GM21529 (cell line): ENCODE results near the gene SRP54.
A peak's percentile ranks its signal among the peaks of the same experiment; 100 is the strongest.
"Not testable (repeated sequence)": the region's sequence is repeated elsewhere in the genome, so short reads cannot be mapped to it uniquely, and the experiment has no call there.

Experiments
- ATAC-seq: cut with Tn5 transposase; IDR thresholded peaks from one replicate; pipeline ENCODE4 v1.9.1; 2021; ENCODE audit not compliant: unreplicated experiment

SRP54 gene

GRCh38 chr14:34982421-34983147, at the start of gene SRP54:
TSS of gene SRP54 (plus strand) at chr14:34982992. CDS start at chr14:34996710, 13,718 bp downstream.
- ATAC-seq: peak; percentile 82

DNA sequence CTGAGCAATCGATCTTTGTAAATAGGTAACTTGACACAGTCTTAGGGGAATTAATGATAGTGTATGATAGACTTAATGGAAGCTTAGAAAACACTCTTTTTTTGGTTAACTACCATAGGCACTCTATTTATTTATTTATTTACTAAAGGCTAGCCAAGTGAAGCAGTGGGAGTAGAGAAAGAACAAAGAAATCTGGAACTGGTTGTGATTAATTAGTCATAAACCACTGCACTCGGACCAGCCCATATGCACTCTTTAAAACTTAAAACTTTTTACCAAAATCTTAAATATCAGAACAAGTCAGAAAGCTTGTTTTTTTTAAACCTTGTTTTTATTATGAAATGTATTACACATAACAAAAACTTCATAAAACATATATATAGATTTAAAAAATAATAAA, 49.5 kb upstream of the SRP54 start:
- ATAC-seq: no peak

DNA sequence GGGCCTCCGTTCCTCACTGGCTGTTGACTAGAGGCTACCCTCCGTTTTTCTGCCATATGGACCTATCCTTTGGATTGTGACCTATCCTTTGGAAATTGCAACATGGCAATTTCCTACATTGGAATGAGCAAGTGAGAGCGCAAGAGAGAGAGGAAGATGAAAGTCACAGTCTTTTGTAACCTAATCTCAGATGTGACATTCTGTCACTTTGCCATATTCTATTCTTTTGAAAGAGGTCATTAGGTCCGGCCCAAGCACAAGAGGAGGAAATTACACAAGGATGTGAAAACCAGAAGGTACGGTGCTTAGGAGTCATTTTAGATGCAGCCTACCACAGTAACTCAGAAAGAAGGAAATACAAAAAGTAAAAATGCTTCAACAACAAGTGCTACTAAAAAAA, 47.3 kb upstream of the SRP54 start:
- ATAC-seq: no peak

DNA sequence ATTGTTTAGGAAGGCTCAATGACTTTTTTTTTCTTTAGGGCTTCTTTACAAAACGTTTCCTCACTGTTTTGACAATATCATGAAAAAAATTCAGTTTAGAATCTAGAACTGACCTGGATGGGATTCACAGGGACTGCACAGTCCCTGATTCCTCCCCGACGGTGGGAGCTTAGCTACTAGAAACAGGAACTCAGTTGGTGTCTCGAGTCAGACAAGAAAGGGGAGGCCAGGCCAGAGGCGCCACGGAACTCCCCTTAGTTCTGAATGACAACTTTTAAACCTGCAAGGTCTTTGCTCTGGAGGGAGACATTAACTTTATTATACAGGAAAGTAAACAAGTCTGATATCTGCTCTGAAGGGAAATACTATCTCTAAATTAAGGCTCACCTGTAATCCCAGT, 45.4 kb upstream of the SRP54 start:
- no peak for ATAC-seq

- ATAC-seq: no peak
These were observed 44.9 kb upstream of the SRP54 start for GRCh38 chr14:34937876-34938275.

- ATAC-seq: no peak
These were observed 39.3 kb upstream of the SRP54 start for GRCh38 chr14:34943506-34943905.

- no peak for ATAC-seq
These were observed 38.0 kb upstream of the SRP54 start for GRCh38 chr14:34944744-34945143.

- ATAC-seq: no peak
These were observed 36.1 kb upstream of the SRP54 start for GRCh38 chr14:34946699-34947098.

DNA sequence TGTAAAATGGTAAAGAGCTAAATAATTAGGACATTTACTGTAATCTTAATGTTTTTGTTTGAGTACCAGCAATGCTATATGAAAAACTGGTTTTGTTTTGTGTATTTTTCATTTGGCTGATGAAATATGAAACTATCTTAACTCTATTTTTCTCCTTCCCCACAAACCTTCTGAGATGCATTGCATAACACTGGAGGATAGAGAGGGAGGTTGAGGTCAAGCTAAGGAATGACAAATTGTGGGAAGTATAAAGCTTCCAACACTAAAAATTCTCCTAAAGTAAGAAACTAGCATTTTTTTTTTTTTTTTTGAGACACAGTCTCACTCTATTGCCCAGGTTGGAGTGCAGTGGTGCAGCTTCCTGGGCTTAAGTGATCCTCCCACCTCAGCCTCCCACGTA, 31.5 kb upstream of the SRP54 start:
- no peak for ATAC-seq

GRCh38 chr14:34956931-34957330, 25.9 kb upstream of the SRP54 start:
- ATAC-seq: no peak

DNA sequence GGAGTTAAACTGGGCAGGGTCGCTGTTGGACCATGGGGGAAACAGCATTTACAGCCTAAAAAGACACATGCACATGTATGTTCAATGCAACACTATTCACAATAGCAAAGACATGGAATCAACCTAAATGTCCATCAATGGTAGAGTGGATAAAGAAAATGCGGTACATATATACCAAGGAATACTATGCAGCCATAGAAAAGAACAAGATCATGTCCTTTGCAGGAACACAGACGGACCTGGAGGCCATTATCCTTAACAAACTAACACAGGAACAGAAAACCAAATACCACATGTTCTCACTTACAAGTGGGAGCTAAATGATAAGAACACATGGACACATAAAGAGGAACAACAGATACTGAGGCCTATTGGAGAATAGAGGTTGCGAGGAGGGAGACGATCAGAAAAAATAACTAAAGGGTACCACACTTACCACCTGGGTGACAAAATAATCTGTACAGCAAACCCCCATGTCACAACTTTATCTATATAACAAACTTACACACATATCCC, 25.0 kb upstream of the SRP54 start:
- ATAC-seq: no peak

DNA sequence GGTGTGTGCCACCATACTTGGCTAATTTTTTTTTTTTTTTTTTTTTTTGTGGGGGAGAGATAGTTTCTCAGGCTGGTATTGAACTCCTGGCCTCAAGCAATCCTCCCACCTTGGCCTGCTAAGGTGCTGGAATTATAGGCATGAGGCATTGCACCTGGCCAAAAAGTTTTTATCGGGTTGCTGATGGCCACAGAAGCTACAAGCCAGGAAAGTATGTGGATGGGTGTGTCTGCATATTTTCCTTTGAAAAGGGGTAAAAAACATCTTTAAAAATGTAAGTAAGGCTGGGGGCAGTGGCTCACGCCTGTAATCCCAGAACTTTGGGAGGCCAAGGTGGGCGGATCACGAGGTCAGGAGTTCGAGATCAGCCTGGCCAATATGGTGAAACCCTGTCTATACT, 20.7 kb upstream of the SRP54 start:
- not testable (repeated sequence) for ATAC-seq

DNA sequence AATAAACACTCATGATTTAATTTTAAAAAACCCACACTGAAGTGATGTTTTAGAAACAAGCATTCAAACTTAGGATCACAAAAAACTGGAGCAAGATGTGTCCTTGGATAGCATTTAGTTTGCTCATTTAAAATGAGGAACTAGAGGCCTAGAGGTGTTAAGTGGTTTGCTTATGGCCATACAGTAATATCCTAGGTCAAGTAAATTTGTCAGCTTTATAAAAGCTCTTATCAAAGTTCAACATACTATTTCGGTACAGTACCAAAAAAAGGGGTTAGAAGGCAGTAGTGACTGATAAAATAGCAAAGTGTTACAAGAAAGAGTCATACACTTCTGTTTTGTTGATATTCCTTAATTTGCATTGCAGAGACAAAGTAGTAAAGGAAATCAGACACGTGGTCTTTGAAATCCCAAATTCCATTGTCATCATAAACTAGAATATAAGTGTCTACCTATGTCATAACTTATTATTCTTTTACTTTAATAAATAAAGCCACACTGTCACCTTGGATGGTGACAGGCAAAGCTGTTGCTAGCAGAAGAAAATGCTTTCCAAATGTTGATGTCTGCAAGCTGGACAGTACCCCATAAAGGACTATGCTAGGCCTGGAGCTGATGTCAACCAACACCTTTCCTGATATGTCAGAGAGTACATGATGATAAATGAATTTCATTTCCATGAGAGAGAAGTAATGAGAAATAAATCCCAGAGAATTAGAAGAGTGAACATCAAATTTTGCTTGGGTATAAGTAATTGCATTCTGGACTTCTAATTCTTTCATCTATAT, 17.6 kb upstream of the SRP54 start:
- no peak for ATAC-seq

DNA sequence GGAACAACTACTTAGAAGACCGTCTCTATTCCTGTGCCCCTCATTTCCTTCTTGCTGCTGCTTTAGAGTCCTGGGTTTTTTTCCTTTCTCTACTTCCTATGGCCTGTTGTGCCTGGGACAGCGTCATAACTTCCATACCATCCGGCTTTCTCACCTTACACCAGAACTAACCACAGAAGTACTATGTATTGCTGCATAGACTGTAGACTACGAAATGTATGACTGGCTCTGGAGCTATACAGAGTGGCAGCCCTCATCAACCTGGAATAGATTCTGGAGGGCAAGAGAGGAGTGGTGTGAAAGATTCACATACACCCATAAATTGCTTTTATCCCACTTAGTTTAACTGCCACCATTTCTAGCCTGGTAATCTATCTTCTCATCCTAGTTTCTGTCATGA, 16.9 kb upstream of the SRP54 start:
- no peak for ATAC-seq

- peak; percentile 85 for ATAC-seq
These were observed 16.4 kb upstream of the SRP54 start for GRCh38 chr14:34966413-34966812.

GRCh38 chr14:34970665-34971064, 12.1 kb upstream of the SRP54 start:
- no peak for ATAC-seq

- no peak for ATAC-seq
These were observed 11.4 kb upstream of the SRP54 start for GRCh38 chr14:34971381-34971780.

- ATAC-seq: no peak
These were observed 11.0 kb upstream of the SRP54 start for GRCh38 chr14:34971801-34972200.

DNA sequence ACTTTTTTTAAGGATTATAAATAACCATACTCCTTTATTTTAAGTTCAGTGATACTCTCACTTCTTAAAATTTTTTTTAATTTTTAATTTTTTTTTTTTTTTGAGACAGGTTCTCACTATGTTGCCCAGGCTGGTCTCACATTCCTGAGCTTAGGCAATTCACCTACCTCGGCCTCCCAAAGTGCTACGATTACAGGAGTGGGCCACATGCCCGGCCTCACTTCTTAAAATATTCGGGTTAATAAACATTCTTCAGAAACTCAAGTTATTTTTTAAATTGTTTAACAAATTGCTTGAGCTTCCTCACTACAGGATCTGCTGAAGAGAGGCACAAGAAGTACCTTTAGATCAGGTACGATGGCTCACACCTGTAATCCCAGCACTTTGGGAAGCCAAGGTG, 4.3 kb upstream of the SRP54 start:
- no peak for ATAC-seq

- ATAC-seq: no peak
These were observed 2.4 kb upstream of the SRP54 start for GRCh38 chr14:34980337-34980900.

DNA sequence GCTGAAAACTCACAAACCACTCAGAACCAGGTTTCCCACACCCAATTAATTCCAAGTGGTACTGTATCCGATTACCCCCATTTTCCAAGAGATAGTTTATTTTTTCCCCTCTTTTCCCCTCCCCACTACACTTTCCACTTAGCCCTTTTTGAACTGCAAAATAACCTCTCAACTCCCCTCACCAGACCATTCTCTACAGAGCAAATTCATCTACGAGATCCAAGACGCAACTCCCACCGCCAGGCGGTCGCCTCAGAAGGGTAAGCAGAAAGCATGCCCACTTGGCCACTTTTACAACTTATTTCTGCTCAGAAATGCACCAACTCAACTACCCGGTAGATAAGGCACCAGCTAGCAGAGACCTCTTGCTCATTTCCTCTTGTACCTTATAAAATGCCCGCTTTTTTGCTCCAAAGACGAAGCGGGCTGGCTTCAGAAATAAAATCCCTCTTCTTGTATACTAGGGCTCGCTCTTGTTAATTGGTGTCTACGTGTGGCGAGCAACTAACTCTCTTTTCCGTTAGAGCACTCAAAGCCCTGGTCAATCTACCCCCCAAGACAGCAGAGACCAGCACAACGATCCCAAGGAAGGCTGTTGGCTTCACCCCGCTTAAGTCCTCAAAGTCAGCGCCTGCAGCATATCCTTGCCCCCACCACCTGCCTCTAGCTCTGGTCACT, 910 bp upstream of the SRP54 start:
- peak; percentile 5 for ATAC-seq
